ENCODE results near the gene OXSR1.

- no peak for TF ChIP-seq CTCF (IDR thresholded peaks at IDR 0.05 in 4 of 5, conservative IDR thresholded peaks at IDR 0.05 in 1 of 5)
- TF ChIP-seq POLR2A (IDR thresholded peaks at IDR 0.05) = no peak
Measured at GRCh38 chr3:38116471-38117162, 48.7 kb upstream of the OXSR1 start.
